GM12801 (cell line): ENCODE results near the gene CTNND2.

Source experiments
- TF ChIP-seq, protein P1 (sequence below): IDR thresholded peaks from one replicate; pipeline ENCODE4 v1.5.1; 2011; ENCODE audit warnings: control low read depth; ENCODE audit not compliant: insufficient read length; ENCODE audit errors: extremely low read depth

CTNND2 gene

DNA sequence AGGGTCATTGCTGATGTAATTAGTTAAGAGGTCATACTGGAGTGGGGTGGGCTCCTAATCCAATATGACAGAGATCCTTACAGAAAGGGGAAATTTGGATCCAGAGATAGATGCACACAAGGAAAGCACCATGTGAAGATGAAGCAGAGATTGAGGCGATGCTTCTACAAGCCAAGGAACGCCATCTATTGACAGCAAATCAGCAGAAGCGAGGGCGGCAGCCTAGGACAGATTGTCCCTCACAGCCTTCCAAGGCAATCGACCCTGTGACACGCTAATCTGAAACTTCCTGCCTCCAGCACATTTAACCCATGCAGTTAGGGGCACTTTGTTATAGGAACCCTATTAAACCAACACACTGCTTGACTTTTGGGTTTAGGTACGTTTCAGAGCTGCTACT, 858.1 kb downstream of the CTNND2 start:
- TF ChIP-seq, protein P1, sequence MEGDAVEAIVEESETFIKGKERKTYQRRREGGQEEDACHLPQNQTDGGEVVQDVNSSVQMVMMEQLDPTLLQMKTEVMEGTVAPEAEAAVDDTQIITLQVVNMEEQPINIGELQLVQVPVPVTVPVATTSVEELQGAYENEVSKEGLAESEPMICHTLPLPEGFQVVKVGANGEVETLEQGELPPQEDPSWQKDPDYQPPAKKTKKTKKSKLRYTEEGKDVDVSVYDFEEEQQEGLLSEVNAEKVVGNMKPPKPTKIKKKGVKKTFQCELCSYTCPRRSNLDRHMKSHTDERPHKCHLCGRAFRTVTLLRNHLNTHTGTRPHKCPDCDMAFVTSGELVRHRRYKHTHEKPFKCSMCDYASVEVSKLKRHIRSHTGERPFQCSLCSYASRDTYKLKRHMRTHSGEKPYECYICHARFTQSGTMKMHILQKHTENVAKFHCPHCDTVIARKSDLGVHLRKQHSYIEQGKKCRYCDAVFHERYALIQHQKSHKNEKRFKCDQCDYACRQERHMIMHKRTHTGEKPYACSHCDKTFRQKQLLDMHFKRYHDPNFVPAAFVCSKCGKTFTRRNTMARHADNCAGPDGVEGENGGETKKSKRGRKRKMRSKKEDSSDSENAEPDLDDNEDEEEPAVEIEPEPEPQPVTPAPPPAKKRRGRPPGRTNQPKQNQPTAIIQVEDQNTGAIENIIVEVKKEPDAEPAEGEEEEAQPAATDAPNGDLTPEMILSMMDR: no peak

DNA sequence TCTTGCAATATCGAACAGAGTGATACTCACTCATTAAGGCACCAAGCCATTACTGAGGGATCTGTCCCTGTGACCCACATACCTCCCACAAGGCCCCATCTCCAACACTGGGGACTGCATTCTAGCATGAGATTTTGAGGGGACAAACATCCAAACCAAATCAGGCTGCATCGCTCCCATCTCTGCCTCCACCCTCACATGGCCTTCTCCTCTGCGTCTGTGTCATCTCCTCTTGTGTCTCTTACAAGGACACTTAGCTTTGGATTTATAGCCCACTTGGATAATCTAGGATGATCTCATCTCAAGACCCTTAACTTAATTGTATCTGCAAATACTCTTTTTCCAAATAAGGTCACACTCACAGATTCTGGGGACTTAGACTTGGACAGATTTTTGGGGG, 858.8 kb downstream of the CTNND2 start:
- TF ChIP-seq, protein P1: no peak

- TF ChIP-seq, protein P1: no peak
These were observed 859.7 kb downstream of the CTNND2 start for GRCh38 chr5:11044581-11044980.

DNA sequence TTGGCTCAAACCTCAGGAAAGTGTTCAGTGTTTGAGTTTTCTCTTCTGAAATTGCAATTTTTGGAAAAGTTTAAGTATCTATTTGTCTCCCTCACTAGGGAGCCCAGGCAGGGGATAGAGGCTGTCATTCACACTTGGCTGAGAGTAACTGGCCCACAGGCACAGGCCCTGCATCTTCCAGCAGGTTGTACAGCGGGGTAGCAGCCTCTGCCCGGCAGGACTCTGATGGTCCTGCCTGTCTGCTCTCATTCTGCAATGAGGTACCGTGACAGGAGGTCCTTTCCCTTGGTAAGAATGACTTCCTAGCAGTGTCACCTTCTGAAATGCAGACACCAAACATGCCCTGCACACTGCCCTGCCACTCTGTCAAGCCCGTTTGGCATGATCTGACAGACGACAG, 860.4 kb downstream of the CTNND2 start:
- TF ChIP-seq, protein P1: no peak

DNA sequence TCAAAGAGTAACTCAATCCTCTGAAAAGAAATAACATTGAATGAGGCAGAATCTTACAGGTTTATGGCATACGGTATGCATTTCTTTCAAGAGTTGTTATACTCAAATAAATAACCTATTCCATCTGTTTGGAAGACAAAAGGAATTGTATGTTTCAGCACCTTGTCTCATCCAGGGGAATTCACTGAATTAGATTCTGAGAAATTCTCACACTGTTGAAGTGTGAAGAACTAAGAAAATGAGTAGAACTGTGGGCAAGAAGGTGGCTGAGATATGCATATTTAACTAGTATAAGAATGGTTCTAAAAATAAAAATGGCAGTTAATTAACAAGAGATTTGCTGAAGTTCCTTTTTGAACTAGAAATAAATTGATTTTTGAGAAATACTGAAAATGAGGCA, 863.9 kb downstream of the CTNND2 start:
- TF ChIP-seq, protein P1: no peak

DNA sequence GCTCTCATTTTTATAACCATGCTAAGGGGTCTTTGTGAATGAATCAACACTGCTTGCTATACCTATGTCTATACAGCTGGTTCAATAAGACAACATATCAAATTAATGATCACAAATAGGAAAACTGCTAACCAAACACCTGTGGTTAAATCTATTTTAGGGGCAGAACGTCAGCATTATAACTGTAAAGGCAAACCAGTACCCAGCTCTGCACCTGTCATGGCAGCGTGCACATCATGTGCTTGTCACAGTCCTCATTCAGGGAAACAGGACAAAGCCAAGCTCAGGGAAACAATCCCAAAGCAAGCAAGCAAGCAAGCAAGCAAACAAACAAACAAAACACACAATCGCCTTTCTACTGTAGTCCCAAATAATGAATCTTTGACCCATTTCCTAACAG, 865.5 kb downstream of the CTNND2 start:
- TF ChIP-seq, protein P1: no peak

GRCh38 chr5:11037941-11038340, 866.3 kb downstream of the CTNND2 start:
- TF ChIP-seq, protein P1: no peak

DNA sequence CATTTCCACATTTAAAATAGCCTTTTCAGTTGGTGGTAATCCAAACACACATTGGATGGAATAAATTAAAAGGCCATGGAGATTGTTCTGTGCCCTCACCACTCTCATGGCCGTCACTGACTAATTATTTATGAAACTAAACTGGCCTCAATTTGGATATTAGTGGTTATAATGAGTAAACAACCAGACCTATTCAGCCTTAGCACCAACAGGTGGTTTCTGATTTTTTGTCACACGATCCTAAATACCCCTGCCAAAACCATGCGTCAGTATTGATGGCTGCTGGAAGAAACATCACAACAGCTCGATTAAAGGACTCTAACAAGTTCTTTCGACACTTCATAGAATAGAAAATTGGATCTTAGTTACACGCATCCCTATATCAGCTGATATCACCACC, 867.2 kb downstream of the CTNND2 start:
- TF ChIP-seq, protein P1: no peak
